ENCODE data around the gene RAB29. TPM values are rescaled to one million over a fixed set of nuclear protein-coding genes. Genes with fewer than 3 reads are reported as not detected.

RAB29 gene
- total RNA-seq, 6 experiments from 2014 or later, result 16.4 to 26.8 (median 21.2) TPM

GRCh38 chr1:205719762-205720161 is 55.5 kb downstream of the RAB29 start:
- TF ChIP-seq CTCF (IDR thresholded peaks at IDR 0.05) (no peak), POLR2A (IDR thresholded peaks at IDR 0.05) (no peak)
- peaks cover 0 to 37% (median 19%) of the 10 kb centered on the region in 4 donors for H3K36me3 ChIP-seq
- H3K27ac ChIP-seq, result no peak overlapping the region
- no peaks in the 10 kb centered on the region for H3K27me3 ChIP-seq
- peaks cover 0 to 3% (median 0%) of the 10 kb centered on the region in 4 donors for H3K9me3 ChIP-seq
- no peak for ATAC-seq
- intact Hi-C loops (cut with DNase I), result loop anchor here in 1 of 2 donors (10.0 kb wide), 1 partner anchor 55 kb away; no protein-coding TSS in a partner anchor
- H3K4me1 ChIP-seq, result peaks cover 0 to 37% (median 14%) of the 10 kb centered on the region in 4 donors
- no peak overlapping the region for H3K4me3 ChIP-seq
- no peak for DNase-seq

GRCh38 chr1:205719015-205719414 is 56.3 kb downstream of the RAB29 start:
- Histone ChIP-seq H3K9me3 (peaks cover 0 to 3% (median 0%) of the 10 kb centered on the region in 4 donors), H3K4me1 (peaks cover 0 to 40% (median 16%) of the 10 kb centered on the region in 4 donors), H3K36me3 (peaks cover 0 to 37% (median 19%) of the 10 kb centered on the region in 4 donors), H3K27me3 (no peaks in the 10 kb centered on the region), H3K27ac (no peak overlapping the region), H3K4me3 (no peak overlapping the region)
- ATAC-seq (no peak), DNase-seq (no peak)
- 42% methylated on average over 3 of the region's 3 CpGs for WGBS (ENCODE audit: insufficient coverage, low coverage, low lambda C conversion rate, missing lambda C conversion rate)
- intact Hi-C loops (cut with DNase I), result loop anchor here in 1 of 2 donors (10.0 kb wide), 1 partner anchor 54 kb away; no protein-coding TSS in a partner anchor
- TF ChIP-seq CTCF (IDR thresholded peaks at IDR 0.05), result no peak
- TF ChIP-seq POLR2A (IDR thresholded peaks at IDR 0.05), result no peak

Small RNA genes lying within 50 kb of the gene (small RNA-seq; reads per million reads assigned to genes)
- 0 reads per million in 2 experiments for gene RF00139

Other genes starting within 250 kb of the RAB29 start
- 10 to 100 TPM; 15.1 to 39.2 (median 26.9) TPM for gene ELK4, start 143.5 kb downstream of the RAB29 start, total RNA-seq
- gene SLC45A3, start 95.0 kb downstream of the RAB29 start, total RNA-seq, result 10 to 100 TPM in 2 of 6 experiments, 1 to 10 TPM in 4; 6.9 to 27.0 (median 7.9) TPM
- gene NUCKS1, start 25.3 kb downstream of the RAB29 start, total RNA-seq, result 10 to 100 TPM; 32.8 to 91.1 (median 68.6) TPM
- gene SLC41A1, start 37.7 kb upstream of the RAB29 start, total RNA-seq, result 1 to 10 TPM; 3.4 to 6.4 (median 4.6) TPM
- gene PM20D1, start 74.7 kb upstream of the RAB29 start, total RNA-seq, result under 1 TPM in 4 of 6 experiments, not detected in 2; 0.12 to 0.42 (median 0.15) TPM
- under 1 TPM in 1 of 6 experiments, not detected in 5; 0.09 TPM for gene SLC26A9, start 168.0 kb upstream of the RAB29 start, total RNA-seq
- 1 to 10 TPM in 1 of 6 experiments, under 1 TPM in 5; 0.14 to 1.4 (median 0.37) TPM for gene RAB7B, start 227.9 kb upstream of the RAB29 start, total RNA-seq
- under 1 TPM in 2 of 6 experiments, not detected in 4; 0.11 to 0.22 TPM for gene CTSE, start 248.4 kb upstream of the RAB29 start, total RNA-seq